ENCODE data around the gene CNN3.

GRCh38 chr1:94935476-94935875 lies 8.6 kb upstream of the CNN3 start:
- TF ChIP-seq CTCF (IDR thresholded peaks at IDR 0.05) (no peak), FOXP1 (CRISPR knock-in tag; IDR thresholded peaks at IDR 0.05; ENCODE audit: borderline replicate concordance) (no peak)
